Mesenchymal stem cell (in vitro differentiated cells and primary cell): ENCODE data around the gene KCTD11.

Source experiments
- DNase-seq: peaks from one replicate; pipeline ENCODE4 v3.0.0-alpha.2; 2013
- H2AFZ ChIP-seq: one replicate; pipeline ENCODE4 v1.6.1; 2013; ENCODE audit warnings: low read depth, mild to moderate bottlenecking, control low read depth, inconsistent platforms, low read length, moderate library complexity
- H2AK5ac ChIP-seq: 2 replicates; pipeline ENCODE4 v1.6.1; 2013; ENCODE audit warnings: low read length, moderate library complexity, mild to moderate bottlenecking, inconsistent platforms; ENCODE audit not compliant: severe bottlenecking
- H2BK120ac ChIP-seq: one replicate; pipeline ENCODE4 v1.6.1; 2013; ENCODE audit warnings: low read depth, mild to moderate bottlenecking, inconsistent platforms, low read length, moderate library complexity
- H2BK12ac ChIP-seq, 2 experiments: one replicate each; pipeline ENCODE4 v1.6.1; 2013; ENCODE audit warnings: inconsistent platforms in 2 of 2, low read length in 2 of 2, mild to moderate bottlenecking in 2 of 2, moderate library complexity in 2 of 2, control low read depth in 1 of 2
- H2BK15ac ChIP-seq: one replicate; pipeline ENCODE4 v1.6.1; 2013; ENCODE audit warnings: mild to moderate bottlenecking, low read depth, inconsistent platforms; ENCODE audit not compliant: poor library complexity, severe bottlenecking
- H2BK5ac ChIP-seq: 2 replicates; pipeline ENCODE4 v1.6.1; 2013; ENCODE audit warnings: low read depth, mild to moderate bottlenecking, low read length, control low read depth, inconsistent platforms; ENCODE audit not compliant: poor library complexity, severe bottlenecking
- H3K14ac ChIP-seq, 2 experiments: one replicate each; pipeline ENCODE4 v1.6.1; 2013; ENCODE audit warnings: inconsistent platforms in 2 of 2, low read length in 2 of 2, control low read depth in 1 of 2, mild to moderate bottlenecking in 1 of 2, moderate library complexity in 1 of 2
- H3K18ac ChIP-seq, 2 experiments: one replicate each; pipeline ENCODE4 v1.6.1; 2013; ENCODE audit warnings: inconsistent platforms in 2 of 2, low read length in 2 of 2, control low read depth in 1 of 2, low read depth in 1 of 2, mild to moderate bottlenecking in 1 of 2
- H3K23ac ChIP-seq, 2 experiments: one replicate each; pipeline ENCODE4 v1.6.1; 2013; ENCODE audit warnings: inconsistent platforms in 2 of 2, low read length in 2 of 2, mild to moderate bottlenecking in 2 of 2, moderate library complexity in 2 of 2, control low read depth in 1 of 2
- H3K27ac ChIP-seq: 2 replicates; pipeline ENCODE4 v1.5.1; 2013; ENCODE audit warnings: mild to moderate bottlenecking, moderate library complexity, low read length, control low read depth, inconsistent platforms; ENCODE audit not compliant: poor library complexity, severe bottlenecking
- H3K27me3 ChIP-seq, 2 experiments: 2 replicates each; pipeline versions ENCODE4 v1.6.1 to v1.7.0; 2013; ENCODE audit warnings: low read length in 2 of 2, mild to moderate bottlenecking in 2 of 2, moderate library complexity in 2 of 2, control low read depth in 1 of 2, inconsistent platforms in 1 of 2; ENCODE audit not compliant: control insufficient read depth in 1 of 2, insufficient read depth in 1 of 2
- H3K36me3 ChIP-seq, 2 experiments: 2 replicates each; pipeline versions ENCODE4 v1.6.1 to v1.7.0; 2013; ENCODE audit warnings: low read length in 2 of 2, control low read depth in 1 of 2, inconsistent platforms in 1 of 2, low read depth in 1 of 2, mild to moderate bottlenecking in 1 of 2; ENCODE audit not compliant: insufficient read depth in 2 of 2, control insufficient read depth in 1 of 2
- H3K4ac ChIP-seq, 2 experiments: one replicate each; pipeline ENCODE4 v1.6.1; 2013; ENCODE audit warnings: inconsistent platforms in 2 of 2, low read length in 2 of 2, mild to moderate bottlenecking in 2 of 2, moderate library complexity in 2 of 2, control low read depth in 1 of 2, low read depth in 1 of 2
- H3K4me1 ChIP-seq: 2 replicates; pipeline ENCODE4 v1.6.1; 2013; ENCODE audit warnings: low read depth, low read length, control low read depth; ENCODE audit not compliant: control insufficient read depth, insufficient read depth
- H3K4me2 ChIP-seq: 2 replicates; pipeline ENCODE4 v1.6.1; 2013; ENCODE audit warnings: low read length, mild to moderate bottlenecking, inconsistent platforms; ENCODE audit not compliant: poor library complexity, severe bottlenecking
- H3K4me3 ChIP-seq, 2 experiments: 2 replicates each; pipeline versions ENCODE4 v1.5.1 to v1.7.0; 2013; ENCODE audit warnings: low read length in 2 of 2, mild to moderate bottlenecking in 2 of 2, control low read depth in 1 of 2, low read depth in 1 of 2; ENCODE audit not compliant: insufficient read depth in 1 of 2
- H3K79me1 ChIP-seq: replicated peaks from 2 replicates; pipeline ENCODE4 v1.6.1; 2013; ENCODE audit warnings: mild to moderate bottlenecking, control low read depth, low read length, inconsistent platforms; ENCODE audit not compliant: poor library complexity, severe bottlenecking
- H3K9ac ChIP-seq: 2 replicates; pipeline ENCODE4 v1.7.0; 2013; ENCODE audit warnings: mild to moderate bottlenecking, low read length, moderate library complexity
- H3K9me3 ChIP-seq: 2 replicates; pipeline ENCODE4 v1.7.0; 2013; ENCODE audit warnings: mild to moderate bottlenecking, low read length; ENCODE audit not compliant: control insufficient read depth
- H4K8ac ChIP-seq: one replicate; pipeline ENCODE4 v1.6.1; 2013; ENCODE audit warnings: inconsistent platforms, mild to moderate bottlenecking, low read length, moderate library complexity
- H4K91ac ChIP-seq: one replicate; pipeline ENCODE4 v1.6.1; 2013; ENCODE audit warnings: mild to moderate bottlenecking, low read length, inconsistent platforms
- WGBS: methylation state at CpG from one replicate; pipeline ENCODE4 v1.1.7; 2013; ENCODE audit warnings: mixed read lengths; 5-methylcytosine and 5-hydroxymethylcytosine counted together

The KCTD11 gene

GRCh38 chr17:7323731-7324437, 28.1 kb upstream of the KCTD11 start:
- H2AK5ac ChIP-seq = no peak overlapping the region
- H3K27ac ChIP-seq = no peak overlapping the region
- peak; percentile 45 for DNase-seq
- H2BK120ac ChIP-seq = no peak overlapping the region
- no peak overlapping the region for H2BK15ac ChIP-seq
- no peak overlapping the region for H2AFZ ChIP-seq
- no peak overlapping the region for H3K23ac ChIP-seq
- H3K9me3 ChIP-seq = no peaks in the 10 kb centered on the region
- H3K4me2 ChIP-seq = no peak overlapping the region
- H2BK5ac ChIP-seq = no peak overlapping the region
- H2BK12ac ChIP-seq = no peak overlapping the region
- WGBS = 82% methylated on average over 32 of the region's 39 CpGs
- H3K4ac ChIP-seq = no peak overlapping the region
- no peak overlapping the region for H3K14ac ChIP-seq
- H3K4me3 ChIP-seq = no peak overlapping the region
- no peaks in the 10 kb centered on the region for H3K27me3 ChIP-seq
- no peak overlapping the region for H4K91ac ChIP-seq
- peaks cover 12% of the 10 kb centered on the region for H3K4me1 ChIP-seq
- H3K18ac ChIP-seq = no peak overlapping the region
- H3K9ac ChIP-seq = no peak overlapping the region
- no peak overlapping the region for H4K8ac ChIP-seq
- peaks cover 52% of the 10 kb centered on the region for H3K79me1 ChIP-seq
- H3K36me3 ChIP-seq = peaks cover 69 to 75% of the 10 kb centered on the region in 2 experiments

- no peak overlapping the region for H3K4me2 ChIP-seq
- no peak overlapping the region for H4K91ac ChIP-seq
- no peaks in the 10 kb centered on the region for H3K9me3 ChIP-seq
- H2BK120ac ChIP-seq = no peak overlapping the region
- H3K36me3 ChIP-seq = peaks cover 66 to 71% of the 10 kb centered on the region in 2 experiments
- no peak overlapping the region for H3K9ac ChIP-seq
- H3K27me3 ChIP-seq = no peaks in the 10 kb centered on the region
- H2BK12ac ChIP-seq = no peak overlapping the region
- H3K4me3 ChIP-seq = no peak overlapping the region
- H3K4ac ChIP-seq = no peak overlapping the region
- no peak overlapping the region for H2BK5ac ChIP-seq
- 94% methylated on average over 2 of the region's 3 CpGs for WGBS
- no peak overlapping the region for H4K8ac ChIP-seq
- H2BK15ac ChIP-seq = no peak overlapping the region
- peaks cover 12% of the 10 kb centered on the region for H3K4me1 ChIP-seq
- H2AFZ ChIP-seq = no peak overlapping the region
- H3K23ac ChIP-seq = no peak overlapping the region
- H2AK5ac ChIP-seq = no peak overlapping the region
- DNase-seq = no peak
- no peak overlapping the region for H3K27ac ChIP-seq
- H3K79me1 ChIP-seq = peaks cover 52% of the 10 kb centered on the region
- H3K14ac ChIP-seq = no peak overlapping the region
- no peak overlapping the region for H3K18ac ChIP-seq
These were observed 27.6 kb upstream of the KCTD11 start for GRCh38 chr17:7324438-7324779.

- no peak overlapping the region for H3K18ac ChIP-seq
- no peak overlapping the region for H4K91ac ChIP-seq
- no peak overlapping the region for H2BK5ac ChIP-seq
- no peak overlapping the region for H3K4me3 ChIP-seq
- 93% methylated on average over 15 of the region's 19 CpGs for WGBS
- no peak overlapping the region for H3K23ac ChIP-seq
- H3K4ac ChIP-seq = no peak overlapping the region
- H3K79me1 ChIP-seq = peaks cover 52% of the 10 kb centered on the region
- H3K36me3 ChIP-seq = peaks cover 65 to 70% of the 10 kb centered on the region in 2 experiments
- no peak overlapping the region for H3K4me2 ChIP-seq
- no peak overlapping the region for H3K27ac ChIP-seq
- no peaks in the 10 kb centered on the region for H3K9me3 ChIP-seq
- no peaks in the 10 kb centered on the region for H3K27me3 ChIP-seq
- no peak overlapping the region for H2BK15ac ChIP-seq
- H2BK120ac ChIP-seq = no peak overlapping the region
- no peak overlapping the region for H2BK12ac ChIP-seq
- H4K8ac ChIP-seq = no peak overlapping the region
- H2AK5ac ChIP-seq = no peak overlapping the region
- DNase-seq = no peak
- no peak overlapping the region for H3K9ac ChIP-seq
- H3K4me1 ChIP-seq = peaks cover 12% of the 10 kb centered on the region
- no peak overlapping the region for H2AFZ ChIP-seq
- H3K14ac ChIP-seq = no peak overlapping the region
These were observed 26.9 kb upstream of the KCTD11 start for GRCh38 chr17:7325031-7325528.

GRCh38 chr17:7326186-7326585, 25.8 kb upstream of the KCTD11 start:
- 97% methylated on average over 10 of the region's 11 CpGs for whole genome bisulfite sequencing
- Histone ChIP-seq H2BK5ac (no peak overlapping the region), H3K4me1 (peaks cover 19% of the 10 kb centered on the region), H4K91ac (no peak overlapping the region), H3K18ac (no peak overlapping the region), H2BK120ac (no peak overlapping the region), H3K23ac (no peak overlapping the region), H3K14ac (no peak overlapping the region), H3K27ac (no peak overlapping the region), H3K9ac (no peak overlapping the region), H2AK5ac (no peak overlapping the region), H3K79me1 (peaks cover 48% of the 10 kb centered on the region), H3K36me3 (peaks cover 54 to 59% of the 10 kb centered on the region in 2 experiments), H3K27me3 (no peaks in the 10 kb centered on the region), H2BK12ac (no peak overlapping the region), H2AFZ (no peak overlapping the region), H3K4me2 (no peak overlapping the region), H2BK15ac (no peak overlapping the region), H4K8ac (no peak overlapping the region), H3K9me3 (no peaks in the 10 kb centered on the region), H3K4ac (no peak overlapping the region), H3K4me3 (no peak overlapping the region)
- DNase-seq = no peak
